ENCODE results near the gene DDX51. TPM values are rescaled to one million over a fixed set of nuclear protein-coding genes. Genes with fewer than 3 reads are reported as not detected.
"Not testable (repeated sequence)": the region's sequence is repeated elsewhere in the genome, so short reads cannot be mapped to it uniquely, and the experiment has no call there.

The DDX51 gene
- total RNA-seq, 2 donors from 2014 or later = 15.2 to 16.7 TPM

DNA sequence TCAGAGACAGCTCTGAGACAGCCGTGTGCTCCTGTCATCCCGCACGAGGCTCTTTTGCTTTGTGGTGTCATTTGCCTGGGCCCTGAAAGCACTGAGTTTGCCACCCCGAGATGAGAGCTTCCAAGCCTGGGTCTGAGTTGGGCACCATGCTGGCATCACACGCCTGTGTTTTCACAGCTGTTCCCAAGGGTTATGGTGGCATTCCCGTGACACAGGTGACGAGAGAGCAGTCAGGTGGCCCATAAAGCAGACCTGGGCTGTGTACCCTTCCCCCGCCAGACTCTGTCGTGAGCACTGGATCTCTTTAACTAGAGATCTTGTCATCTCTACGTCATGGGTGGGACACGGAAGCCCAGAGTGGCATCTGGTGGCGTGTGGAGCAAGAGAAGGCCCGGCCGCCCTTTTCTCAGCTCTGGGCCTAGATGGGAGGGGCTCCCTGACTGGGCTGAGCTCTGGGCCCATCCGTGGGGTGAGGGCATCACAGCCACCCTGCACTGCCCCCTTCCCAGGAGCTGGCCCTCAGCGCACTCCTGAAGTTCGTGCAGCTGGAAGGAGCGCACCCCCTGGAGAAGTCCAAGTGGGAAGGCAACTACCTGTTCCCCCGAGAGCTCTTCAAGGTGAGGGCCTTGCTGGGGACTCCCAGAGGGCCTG, 2.8 kb upstream of the DDX51 start:
- peak in 1 of 2 donors; percentile 20 for DNase-seq
- no peak for ATAC-seq
- intact Hi-C loops (cut with DNase I, micrococcal nuclease) = no loop called here

DNA sequence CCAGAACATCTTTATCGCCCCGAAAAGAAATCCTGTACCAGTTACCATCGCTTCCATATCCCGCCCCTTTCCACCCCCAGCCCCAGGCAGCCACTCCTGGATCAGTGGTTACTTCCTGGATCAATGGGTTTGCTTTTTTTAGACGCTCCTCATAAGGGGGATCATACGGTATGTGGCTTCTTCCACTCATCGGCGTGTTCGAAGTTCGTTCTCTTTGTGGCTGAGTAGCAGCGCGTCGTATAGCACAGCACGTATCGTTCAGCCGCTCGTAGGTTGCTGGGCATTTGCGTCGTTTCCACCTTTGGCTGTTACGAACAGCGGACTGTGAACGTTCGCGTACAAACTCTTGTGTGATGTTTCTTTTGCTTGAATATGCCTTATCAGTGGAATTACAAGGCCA, 2.0 kb upstream of the DDX51 start:
- ATAC-seq = no peak
- intact Hi-C loops (cut with DNase I, micrococcal nuclease) = no loop called here
- DNase-seq = no peak

DNA sequence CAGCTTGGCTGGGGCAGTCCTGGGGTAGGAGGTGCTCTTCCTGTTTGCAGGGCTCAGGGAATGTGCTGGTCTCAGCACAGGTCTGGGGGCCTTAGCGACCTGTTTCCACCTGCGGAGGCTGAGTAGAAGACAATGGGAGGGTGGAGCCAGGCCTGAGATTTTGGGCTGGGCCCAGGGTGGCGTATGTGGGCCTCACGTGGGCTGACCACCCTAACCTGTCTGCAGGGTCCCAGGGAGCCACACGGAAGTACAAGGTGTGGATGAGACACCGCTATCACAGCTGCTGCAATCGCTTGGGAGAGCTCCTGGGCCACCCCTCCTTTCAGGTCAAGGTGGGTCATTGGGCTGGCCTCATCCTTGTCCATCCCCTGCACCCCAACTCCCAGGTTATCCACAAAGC, 1.2 kb upstream of the DDX51 start:
- no peak for ATAC-seq
- DNase-seq = peak in 1 of 2 donors; percentile 26
- intact Hi-C loops (cut with DNase I, micrococcal nuclease) = no loop called here

DNA sequence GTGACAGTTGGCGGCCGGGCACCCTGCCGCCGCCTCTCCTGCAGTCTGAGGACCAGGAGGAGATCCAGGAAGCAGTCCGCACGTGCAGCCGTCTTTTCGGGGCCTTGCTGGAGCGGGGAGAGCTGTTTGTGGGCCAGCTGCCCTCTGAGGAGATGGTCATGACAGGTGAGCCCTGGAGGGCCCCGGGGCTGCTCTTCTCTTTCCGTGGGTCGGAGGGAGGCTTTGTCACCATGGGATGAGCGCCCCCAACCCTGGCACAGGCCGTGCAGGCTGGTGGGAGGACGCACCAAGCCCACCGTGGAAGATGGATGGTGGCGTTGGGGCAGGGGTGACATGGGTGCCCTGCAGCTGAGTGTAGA, 670 bp upstream of the DDX51 start:
- ATAC-seq (peak; percentile 25), DNase-seq (peak in 1 of 2 donors; percentile 34)
- intact Hi-C loops (cut with DNase I, micrococcal nuclease) = no loop called here

DNA sequence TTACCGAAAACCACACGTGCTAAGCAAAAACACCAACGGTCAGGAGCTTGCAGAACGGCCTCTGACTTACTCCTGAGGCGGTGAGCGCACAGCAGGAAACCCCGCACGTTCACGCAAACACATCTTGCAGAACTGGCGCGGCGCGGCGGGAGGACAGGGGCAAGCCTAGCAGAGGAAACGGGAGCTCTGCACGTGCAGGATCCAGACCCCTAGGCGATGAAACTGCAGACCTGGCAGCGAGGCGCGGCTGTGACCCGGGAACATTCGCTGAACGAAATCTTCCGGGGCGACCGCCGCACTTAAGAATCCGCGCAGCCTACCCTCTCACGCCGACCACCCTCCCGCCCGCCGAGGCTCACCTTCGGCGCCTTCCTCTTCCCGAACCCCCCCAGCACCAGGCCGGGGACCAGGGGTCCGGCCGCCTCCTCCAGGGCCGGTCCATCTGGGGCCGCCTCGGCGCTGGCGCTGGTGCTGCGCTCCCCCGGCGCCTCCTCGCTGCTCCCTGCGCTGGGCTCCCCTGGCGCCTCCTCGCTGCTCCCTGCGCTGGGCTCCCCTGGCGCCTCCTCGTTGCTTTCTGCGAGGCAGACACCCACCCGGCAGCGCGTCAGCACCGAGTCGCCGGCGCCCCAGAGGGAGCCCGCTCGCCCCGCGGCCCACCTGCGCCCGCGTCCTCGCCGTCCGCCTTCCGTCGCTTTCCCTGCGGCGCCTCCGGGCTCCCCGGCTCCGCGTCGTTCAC, 615 bp downstream of the DDX51 start:
- DNase-seq (peak in 1 of 2 donors; percentile 21), ATAC-seq (peak; percentile 15)
- intact Hi-C loops (cut with DNase I, micrococcal nuclease) = no loop called here

DNA sequence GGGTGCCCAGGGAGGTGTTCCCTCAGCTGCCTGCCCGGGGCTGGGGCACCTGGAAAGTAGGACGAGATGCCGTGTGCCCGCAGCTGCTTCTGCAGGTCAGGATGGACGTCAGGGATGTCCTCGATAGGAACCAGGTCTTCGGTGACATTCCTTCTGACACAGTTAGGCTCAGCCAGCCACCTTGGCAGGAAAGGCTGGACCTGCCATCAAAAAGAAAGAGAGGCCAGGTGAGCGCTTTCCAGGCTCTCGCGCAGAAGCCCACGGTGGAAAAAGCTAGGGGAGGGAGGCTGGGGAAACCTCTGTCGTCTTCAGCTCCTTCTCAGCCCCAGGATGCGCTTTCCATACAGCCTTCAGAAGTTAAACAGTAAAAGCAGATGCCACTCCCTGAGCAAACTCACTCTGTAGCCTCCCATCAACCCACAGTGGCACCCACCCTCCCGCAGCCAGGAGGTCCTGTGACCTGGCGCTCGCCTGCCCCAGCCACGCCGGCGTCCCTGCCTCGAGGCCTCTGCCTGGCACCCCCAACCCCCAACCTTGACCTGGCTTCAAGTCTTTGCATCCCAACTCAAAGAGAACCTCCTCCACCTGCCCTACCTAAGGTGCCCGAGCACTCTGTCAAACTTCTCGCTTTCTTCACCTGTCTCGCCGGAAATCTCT, 1.3 kb downstream of the DDX51 start:
- DNase-seq (peak in 1 of 2 donors; percentile 24), ATAC-seq (peak; percentile 18)
- intact Hi-C loops (cut with DNase I, micrococcal nuclease) = no loop called here

DNA sequence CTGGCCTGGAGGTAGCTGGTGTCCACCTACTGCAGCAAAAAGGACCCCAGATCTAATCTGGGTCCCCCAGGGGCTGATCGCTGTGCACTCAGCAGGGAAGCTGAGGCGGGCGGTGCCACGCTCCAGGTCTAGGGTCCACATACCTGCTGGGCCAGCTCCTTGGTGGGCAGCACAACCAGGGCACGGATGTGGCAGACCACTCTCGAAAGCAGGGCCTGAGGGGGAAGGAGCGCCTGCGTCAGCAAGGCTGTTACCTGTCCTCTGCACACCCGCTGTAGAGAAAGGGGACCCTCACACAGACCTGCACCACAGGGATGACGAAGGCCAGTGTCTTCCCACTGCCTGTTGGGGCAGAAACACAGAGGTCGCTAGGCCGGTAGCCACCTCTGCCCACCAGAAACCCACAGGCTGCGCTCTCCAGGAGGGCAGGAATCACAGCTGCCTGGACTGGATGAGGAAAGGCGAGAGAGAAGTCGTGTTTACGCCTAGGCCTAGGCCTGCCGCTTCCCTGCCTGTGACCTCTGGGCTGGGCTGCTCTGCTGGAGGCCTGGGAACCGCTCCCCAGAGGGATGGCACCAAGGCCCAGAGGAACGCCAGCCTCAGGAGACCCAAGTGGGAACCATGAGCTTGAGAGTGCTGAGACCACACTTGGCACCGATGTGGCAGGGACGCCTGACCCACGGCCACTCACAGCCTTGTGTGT, 2.0 kb downstream of the DDX51 start:
- ATAC-seq (no peak), DNase-seq (no peak)
- intact Hi-C loops (cut with DNase I, micrococcal nuclease) = no loop called here

DNA sequence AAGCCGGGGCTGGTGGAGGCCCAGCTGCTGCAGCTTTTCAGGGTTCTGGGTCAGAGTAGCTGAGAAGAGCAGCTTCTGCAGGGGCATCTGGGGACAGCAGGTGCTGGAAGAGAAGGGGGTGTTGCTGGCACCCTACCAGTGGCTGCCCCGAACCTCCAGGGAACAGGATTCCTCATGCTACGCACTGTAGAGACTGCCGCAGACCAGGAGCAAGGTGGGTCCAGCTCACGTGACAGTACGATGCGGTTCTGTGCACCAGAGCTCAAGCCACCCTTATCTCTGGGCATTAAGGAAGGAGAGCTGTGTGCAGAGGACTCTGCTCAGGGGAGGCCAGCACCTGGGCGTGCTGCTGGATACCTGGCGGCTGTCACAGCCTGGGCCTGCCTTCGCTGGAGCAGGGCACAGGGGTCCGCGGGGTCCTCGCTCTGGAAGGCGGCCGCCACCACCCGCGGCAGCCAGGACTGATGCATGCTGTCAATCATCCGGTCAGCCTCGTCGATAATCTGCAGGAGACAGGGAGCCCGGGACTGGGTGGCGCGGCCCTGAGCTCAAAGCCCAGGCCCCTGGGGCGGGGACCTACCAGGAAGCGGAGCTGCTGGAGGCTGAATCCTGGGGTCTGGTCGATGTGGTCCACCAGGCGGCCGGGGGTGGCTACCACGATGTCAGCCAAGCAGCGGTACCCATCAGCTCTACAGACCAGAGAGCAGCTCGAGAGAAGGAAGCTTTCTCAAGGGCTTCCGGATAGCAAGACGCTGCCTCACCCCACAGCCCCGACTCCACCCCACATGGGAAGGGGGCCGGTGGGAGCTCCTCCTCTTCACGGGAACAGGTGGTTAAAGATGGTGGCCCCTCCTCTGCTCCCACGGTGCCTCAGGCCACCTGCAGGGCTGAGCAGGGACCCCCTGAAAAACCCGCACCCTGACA, 2.9 kb downstream of the DDX51 start:
- ATAC-seq (no peak), DNase-seq (peak in 1 of 2 donors; percentile 15)
- intact Hi-C loops (cut with DNase I, micrococcal nuclease) = no loop called here

DNA sequence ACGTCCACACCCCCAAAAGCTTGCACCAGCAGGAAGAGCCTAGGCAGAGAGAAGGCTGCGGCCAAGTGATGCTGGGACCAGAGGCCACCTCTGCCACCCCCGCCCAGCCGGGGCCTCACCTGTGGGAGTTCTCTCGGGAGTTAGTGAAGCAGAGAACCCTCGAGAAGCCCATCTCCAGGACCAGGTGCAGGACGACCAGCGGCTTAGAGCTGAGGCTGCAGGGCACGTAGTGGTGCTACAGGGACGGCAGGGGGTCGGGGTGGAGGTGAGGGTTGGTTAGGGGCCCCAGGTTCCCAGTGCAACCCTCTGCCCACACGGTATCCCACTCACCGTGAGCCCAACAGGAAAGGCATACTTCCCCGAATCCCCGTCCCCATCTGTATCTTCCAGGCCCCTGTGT, 3.6 kb downstream of the DDX51 start:
- intact Hi-C loops (cut with DNase I, micrococcal nuclease) = no loop called here
- no peak for ATAC-seq
- no peak for DNase-seq

DNA sequence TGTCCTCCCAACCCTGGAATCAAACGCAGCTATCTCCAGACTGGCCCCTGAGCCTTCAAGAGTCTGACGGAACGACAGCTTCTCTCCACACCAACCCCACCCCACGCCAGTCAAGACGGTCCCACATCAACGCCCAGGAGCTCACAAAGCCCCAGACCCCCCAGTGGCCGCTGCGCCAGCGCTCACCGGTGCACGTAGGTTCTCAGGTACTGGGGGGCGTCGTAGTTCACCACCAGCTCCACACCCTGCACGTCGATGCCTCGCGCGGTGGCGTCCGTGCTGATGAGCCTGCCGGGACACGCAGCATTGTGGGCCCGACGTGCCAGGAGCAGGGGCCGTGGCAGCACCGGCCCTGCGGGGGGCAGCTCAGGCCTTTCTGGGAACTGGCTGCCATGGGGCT, 4.2 kb downstream of the DDX51 start:
- intact Hi-C loops (cut with DNase I, micrococcal nuclease) = no loop called here
- ATAC-seq (no peak), DNase-seq (no peak)

DNA sequence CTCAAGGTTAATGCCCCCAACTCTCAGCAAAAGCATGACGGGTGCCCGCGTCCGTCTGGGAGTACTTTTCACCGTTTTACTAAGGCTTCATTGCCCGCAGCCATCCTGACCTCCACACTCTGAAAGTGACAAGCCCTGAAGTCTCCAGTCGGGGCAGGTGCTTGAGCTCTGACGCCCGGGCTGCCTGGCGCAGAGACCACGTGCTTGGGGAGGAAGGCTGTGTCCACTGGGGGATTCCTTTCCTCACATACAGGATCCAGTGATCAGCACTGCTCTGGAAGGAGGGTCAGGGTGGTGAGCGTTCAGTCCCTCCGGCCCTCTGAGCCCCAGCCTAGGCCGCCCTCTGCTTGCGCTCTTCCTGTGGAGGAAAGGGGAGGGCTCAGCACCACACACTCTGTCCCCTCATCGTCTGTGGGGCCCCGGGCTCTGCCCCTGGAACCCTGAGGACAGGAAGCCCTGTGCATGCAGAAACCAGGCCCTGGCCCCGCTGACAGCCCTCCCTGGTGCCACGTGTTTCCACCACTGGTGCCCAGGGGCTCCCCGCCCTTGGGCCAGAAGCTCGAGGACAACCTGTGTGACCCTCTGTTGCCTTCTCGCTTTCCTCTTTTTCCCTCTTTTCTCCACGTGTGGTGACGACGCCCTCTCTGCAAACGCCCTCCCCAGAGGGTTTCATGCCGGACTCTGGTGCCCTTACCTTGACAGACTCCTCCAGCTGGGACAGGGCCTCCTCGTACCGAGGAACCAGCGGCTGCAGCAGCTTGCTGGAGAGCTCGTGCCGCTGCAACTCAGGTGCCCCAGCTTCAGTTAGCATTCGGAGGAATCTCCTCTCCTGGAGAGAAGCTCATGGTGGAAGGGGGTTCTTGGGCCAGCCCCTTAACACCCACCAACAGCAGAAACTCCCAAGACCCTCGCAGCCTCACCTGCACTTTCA, 4.9 kb downstream of the DDX51 start:
- intact Hi-C loops (cut with DNase I, micrococcal nuclease) = no loop called here
- no peak for DNase-seq
- ATAC-seq = no peak

DNA sequence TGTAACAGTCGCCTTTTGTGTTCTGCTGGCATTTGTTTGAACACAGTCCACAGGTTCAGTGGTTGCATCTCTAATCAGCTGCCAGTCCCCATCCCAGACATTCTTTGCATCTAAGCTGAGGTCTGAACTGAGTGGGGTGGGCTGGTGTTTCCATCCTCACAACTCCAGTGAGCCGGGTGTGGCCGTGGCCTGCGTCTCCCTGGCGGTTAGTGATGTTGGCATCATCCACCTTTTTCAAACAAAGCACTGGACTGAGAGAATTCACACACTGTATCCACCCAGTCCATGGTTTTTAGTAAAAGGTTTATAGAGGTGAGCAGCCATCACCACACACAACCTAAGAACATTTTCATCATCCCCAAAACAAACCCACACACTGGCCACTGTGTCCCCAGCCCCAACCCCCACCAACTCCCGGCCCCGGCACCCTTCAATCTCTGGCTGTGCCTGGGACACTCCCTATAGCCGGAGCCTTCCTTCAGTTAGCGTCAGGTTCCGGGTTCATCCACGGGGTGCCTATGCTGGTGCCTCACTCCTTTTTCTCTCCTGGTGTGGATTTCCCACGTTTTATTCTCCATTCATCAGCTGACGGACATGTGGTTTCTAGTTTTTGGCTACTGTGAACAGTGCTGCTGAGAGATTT, 6.5 kb downstream of the DDX51 start:
- DNase-seq (no peak), ATAC-seq (peak; percentile 9)
- intact Hi-C loops (cut with DNase I, micrococcal nuclease) = no loop called here

DNA sequence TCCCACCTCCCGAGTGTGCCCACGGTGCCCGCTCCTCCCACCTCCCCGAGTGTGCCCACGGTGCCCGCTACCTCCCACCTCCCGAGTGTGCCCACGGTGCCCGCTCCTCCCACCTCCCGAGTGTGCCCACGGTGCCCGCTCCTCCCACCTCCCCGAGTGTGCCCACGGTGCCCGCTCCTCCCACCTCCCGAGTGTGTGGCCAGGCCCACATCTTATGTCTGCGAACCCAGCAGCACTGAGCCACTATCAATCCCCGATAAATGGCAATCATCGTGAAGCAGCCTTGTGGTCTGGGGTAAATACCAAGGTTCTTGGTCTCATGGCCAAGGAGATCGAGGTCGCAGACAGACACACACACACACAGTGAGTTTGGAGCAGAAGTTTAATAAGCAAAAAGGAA, 7.9 kb downstream of the DDX51 start:
- DNase-seq; intact Hi-C loops (cut with DNase I, micrococcal nuclease); ATAC-seq: not testable (repeated sequence)

DNA sequence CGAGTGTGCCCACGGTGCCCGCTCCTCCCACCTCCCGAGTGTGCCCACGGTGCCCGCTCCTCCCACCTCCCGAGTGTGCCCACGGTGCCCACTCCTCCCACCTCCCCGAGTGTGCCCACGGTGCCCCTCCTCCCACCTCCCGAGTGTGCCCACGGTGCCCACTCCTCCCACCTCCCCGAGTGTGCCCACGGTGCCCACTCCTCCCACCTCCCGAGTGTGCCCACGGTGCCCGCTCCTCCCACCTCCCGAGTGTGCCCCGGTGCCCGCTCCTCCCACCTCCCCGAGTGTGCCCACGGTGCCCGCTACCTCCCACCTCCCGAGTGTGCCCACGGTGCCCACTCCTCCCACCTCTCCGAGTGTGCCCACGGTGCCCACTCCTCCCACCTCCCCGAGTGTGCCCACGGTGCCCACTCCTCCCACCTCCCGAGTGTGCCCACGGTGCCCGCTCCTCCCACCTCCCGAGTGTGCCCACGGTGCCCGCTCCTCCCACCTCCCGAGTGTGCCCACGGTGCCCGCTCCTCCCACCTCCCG, 9.4 kb downstream of the DDX51 start:
- ATAC-seq; intact Hi-C loops (cut with DNase I, micrococcal nuclease); DNase-seq: not testable (repeated sequence)

DNA sequence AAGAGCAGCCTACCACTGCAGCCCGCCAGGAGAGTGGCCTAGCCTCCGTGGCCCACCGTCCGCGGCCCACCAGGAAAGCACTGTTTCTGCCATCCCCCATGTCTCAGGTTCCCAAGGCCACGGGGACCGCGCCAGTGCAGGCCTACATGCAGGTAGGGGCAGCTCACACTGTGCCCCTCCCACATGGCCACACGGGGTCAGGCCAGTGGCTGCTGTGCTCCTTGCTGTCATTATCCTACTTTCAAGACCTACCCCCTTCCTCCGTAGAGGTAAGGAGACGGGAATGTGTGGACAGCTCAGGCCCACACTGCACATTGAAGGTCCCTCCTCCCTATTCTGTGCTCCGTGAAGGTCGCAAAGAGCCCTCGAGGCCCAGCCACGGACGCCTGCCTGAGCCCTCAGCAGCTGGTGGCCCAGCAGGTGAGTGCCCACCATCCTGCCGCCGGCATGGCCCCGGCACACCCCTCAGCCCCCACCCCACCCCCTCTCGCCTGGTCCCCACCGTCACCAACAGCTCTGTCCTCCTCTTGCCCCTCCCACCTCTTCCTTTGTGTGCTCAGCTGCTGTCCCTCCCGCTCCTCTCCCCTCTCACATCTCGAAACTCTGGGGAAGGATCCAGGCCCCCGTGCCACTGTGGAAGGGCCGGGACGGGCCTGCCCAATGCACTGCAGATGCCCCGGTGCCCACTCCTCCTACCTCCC, 10.0 kb downstream of the DDX51 start:
- ATAC-seq (peak; percentile 19), DNase-seq (no peak)
- intact Hi-C loops (cut with DNase I, micrococcal nuclease) = no loop called here

All from left colon (tissue), 2 donors.